ENCODE data around the gene PID1. TPM values are rescaled to one million over a fixed set of nuclear protein-coding genes. Genes with fewer than 3 reads are reported as not detected.

PID1 gene
- total and polyA plus RNA-seq, 7 donors = 19.7 to 83.6 (median 67.3) TPM

- WGBS, 2 donors = 8 to 24% methylated on average over 9 of the region's 9 CpGs
- H3K4me3 ChIP-seq = peak overlapping the region in 3 of 4 donors; percentile 14 to 29 (median 18)
- TF ChIP-seq POLR2AphosphoS5 (IDR thresholded peaks at IDR 0.05) = no peak
- TF ChIP-seq, protein P1, sequence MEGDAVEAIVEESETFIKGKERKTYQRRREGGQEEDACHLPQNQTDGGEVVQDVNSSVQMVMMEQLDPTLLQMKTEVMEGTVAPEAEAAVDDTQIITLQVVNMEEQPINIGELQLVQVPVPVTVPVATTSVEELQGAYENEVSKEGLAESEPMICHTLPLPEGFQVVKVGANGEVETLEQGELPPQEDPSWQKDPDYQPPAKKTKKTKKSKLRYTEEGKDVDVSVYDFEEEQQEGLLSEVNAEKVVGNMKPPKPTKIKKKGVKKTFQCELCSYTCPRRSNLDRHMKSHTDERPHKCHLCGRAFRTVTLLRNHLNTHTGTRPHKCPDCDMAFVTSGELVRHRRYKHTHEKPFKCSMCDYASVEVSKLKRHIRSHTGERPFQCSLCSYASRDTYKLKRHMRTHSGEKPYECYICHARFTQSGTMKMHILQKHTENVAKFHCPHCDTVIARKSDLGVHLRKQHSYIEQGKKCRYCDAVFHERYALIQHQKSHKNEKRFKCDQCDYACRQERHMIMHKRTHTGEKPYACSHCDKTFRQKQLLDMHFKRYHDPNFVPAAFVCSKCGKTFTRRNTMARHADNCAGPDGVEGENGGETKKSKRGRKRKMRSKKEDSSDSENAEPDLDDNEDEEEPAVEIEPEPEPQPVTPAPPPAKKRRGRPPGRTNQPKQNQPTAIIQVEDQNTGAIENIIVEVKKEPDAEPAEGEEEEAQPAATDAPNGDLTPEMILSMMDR (IDR thresholded peaks at IDR 0.05) = no peak
- no peak for TF ChIP-seq EP300 (IDR thresholded peaks at IDR 0.05)
- no peak for TF ChIP-seq POLR2A (IDR thresholded peaks at IDR 0.05)
- no peaks in the 10 kb centered on the region for H3K9me3 ChIP-seq
- no peaks in the 10 kb centered on the region for H3K27me3 ChIP-seq
- intact Hi-C loops (cut with DNase I) = loop anchor here (2.0 to 10.0 kb wide), 3 partner anchors 142 to 578 kb away; no protein-coding TSS in a partner anchor
- H3K4me1 ChIP-seq = peaks cover 0 to 22% (median 10%) of the 10 kb centered on the region in 4 donors
- DNase-seq = no peak
- peak overlapping the region in 1 of 4 donors; percentile 35 for H3K27ac ChIP-seq
- no peaks in the 10 kb centered on the region for H3K36me3 ChIP-seq
Measured at GRCh38 chr2:229273006-229273722, 2.1 kb upstream of the PID1 start.

DNA sequence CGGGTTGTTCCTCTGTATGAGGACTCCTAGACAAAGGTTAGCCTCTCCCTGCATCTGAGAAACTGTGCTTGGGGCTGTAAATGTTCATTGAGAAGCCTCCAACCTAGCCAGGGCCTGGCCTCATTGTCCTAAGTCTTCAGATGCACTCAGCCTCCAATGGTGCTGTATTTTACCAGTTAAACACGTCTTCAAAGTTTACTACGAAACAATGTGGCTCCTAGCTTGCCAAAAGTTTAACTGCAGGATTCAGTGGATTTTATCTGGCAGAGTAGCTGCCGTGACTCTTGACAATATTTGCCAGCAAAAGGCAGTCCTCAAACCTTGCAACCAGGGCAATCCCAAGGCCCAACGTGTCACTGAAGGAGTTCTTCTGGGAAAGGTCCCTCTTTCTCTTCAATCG is 1.1 kb downstream of the PID1 start:
- 29 to 61% methylated on average over 6 of the region's 6 CpGs for WGBS, 2 donors
- Histone ChIP-seq H3K27ac (peak overlapping the region; percentile 51 to 81 (median 74)), H3K4me1 (peaks cover 0 to 22% (median 10%) of the 10 kb centered on the region in 4 donors), H3K4me3 (peak overlapping the region; percentile 44 to 72 (median 68)), H3K27me3 (no peaks in the 10 kb centered on the region), H3K9me3 (no peaks in the 10 kb centered on the region), H3K36me3 (no peaks in the 10 kb centered on the region)
- TF ChIP-seq EP300 (IDR thresholded peaks at IDR 0.05) (no peak), POLR2AphosphoS5 (IDR thresholded peaks at IDR 0.05) (no peak), POLR2A (IDR thresholded peaks at IDR 0.05) (no peak)
- TF ChIP-seq, protein P1 (IDR thresholded peaks at IDR 0.05) = no peak
- no peak for DNase-seq
- intact Hi-C loops (cut with DNase I) = loop anchor here (10.0 kb wide), 2 partner anchors 145 to 575 kb away; no protein-coding TSS in a partner anchor

DNA sequence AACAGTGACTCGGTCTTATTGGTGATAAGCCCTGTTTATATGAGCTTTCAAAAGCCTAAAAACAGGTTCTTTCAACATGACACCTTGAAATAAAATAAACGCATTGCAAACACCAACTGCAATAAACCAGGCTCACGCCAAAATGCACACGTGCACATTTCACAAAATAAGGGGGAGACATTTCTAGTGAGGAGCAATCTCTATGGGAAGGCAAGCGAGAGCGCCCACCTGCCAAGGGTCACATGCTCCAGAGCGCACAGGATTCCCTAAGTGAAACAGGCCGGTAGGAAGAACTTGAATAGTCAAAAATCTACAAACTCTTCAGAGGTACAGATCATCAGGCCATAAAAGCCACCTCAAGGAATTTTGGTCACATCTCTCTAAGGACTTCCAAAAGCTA is 1.9 kb downstream of the PID1 start:
- H3K9me3 ChIP-seq = no peaks in the 10 kb centered on the region
- TF ChIP-seq POLR2AphosphoS5 (IDR thresholded peaks at IDR 0.05) = no peak
- TF ChIP-seq POLR2A (IDR thresholded peaks at IDR 0.05) = no peak
- no peak for TF ChIP-seq EP300 (IDR thresholded peaks at IDR 0.05)
- TF ChIP-seq, protein P1 (IDR thresholded peaks at IDR 0.05) = no peak
- no peaks in the 10 kb centered on the region for H3K27me3 ChIP-seq
- peak overlapping the region; percentile 51 to 81 (median 74) for H3K27ac ChIP-seq
- peak; percentile 69 for DNase-seq
- H3K4me3 ChIP-seq = peak overlapping the region; percentile 44 to 72 (median 68)
- 54 to 76% methylated on average over 8 of the region's 8 CpGs for WGBS, 2 donors
- H3K4me1 ChIP-seq = peaks cover 0 to 22% (median 10%) of the 10 kb centered on the region in 4 donors
- H3K36me3 ChIP-seq = no peaks in the 10 kb centered on the region
- intact Hi-C loops (cut with DNase I) = no loop called here

DNA sequence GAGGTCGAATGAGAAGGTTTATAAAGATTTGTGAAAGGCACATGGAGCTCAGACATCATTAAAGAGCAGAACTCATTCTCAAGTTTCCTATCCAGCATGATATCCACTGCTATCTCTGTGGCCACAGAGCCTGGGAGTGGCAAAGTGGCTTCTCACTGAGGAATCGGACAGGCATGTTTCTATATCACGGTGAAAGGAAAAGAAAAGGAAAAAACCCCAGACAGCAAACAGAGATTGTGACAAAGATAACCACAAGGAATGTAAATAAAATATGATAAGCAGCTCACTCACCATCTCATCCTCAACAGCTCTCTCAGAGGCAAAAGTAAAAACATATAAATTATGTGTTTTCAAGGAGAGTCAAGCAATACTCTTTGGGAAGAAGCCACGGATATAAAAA is 2.5 kb downstream of the PID1 start:
- peaks cover 0 to 19% (median 10%) of the 10 kb centered on the region in 4 donors for H3K4me1 ChIP-seq
- H3K27ac ChIP-seq = peak overlapping the region; percentile 51 to 81 (median 74)
- intact Hi-C loops (cut with DNase I) = no loop called here
- TF ChIP-seq EP300 (IDR thresholded peaks at IDR 0.05) = no peak
- TF ChIP-seq, protein P1 (IDR thresholded peaks at IDR 0.05) = no peak
- TF ChIP-seq POLR2A (IDR thresholded peaks at IDR 0.05) = no peak
- TF ChIP-seq POLR2AphosphoS5 (IDR thresholded peaks at IDR 0.05) = no peak
- no peaks in the 10 kb centered on the region for H3K27me3 ChIP-seq
- H3K9me3 ChIP-seq = no peaks in the 10 kb centered on the region
- H3K36me3 ChIP-seq = no peaks in the 10 kb centered on the region
- DNase-seq = no peak
- 26 to 47% methylated on average over 4 of the region's 4 CpGs for WGBS, 2 donors
- H3K4me3 ChIP-seq = peak overlapping the region; percentile 44 to 72 (median 68)

All from sigmoid colon (tissue), 7 donors.